WERI-Rb-1 (cell line): ENCODE data around the gene ROCK2.

Experiments
- DNase-seq: peaks from one replicate; pipeline ENCODE4 v3.0.0-alpha.2; 2020
- H3K27ac ChIP-seq: fragments of 250-450 bp; sonication (Bioruptor Pico); 2 replicates; pipeline ENCODE4 v1.5.1; 2020; ENCODE audit warnings: mild to moderate bottlenecking, moderate library complexity
- H3K27me3 ChIP-seq: fragments of 250-450 bp; sonication (Bioruptor Pico); 2 replicates; pipeline ENCODE4 v1.5.1; 2021; ENCODE audit warnings: mild to moderate bottlenecking, low read depth, moderate library complexity; ENCODE audit not compliant: insufficient read depth, severe bottlenecking
- H3K36me3 ChIP-seq: fragments of 250-450 bp; sonication (Bioruptor Pico); 2 replicates; pipeline ENCODE4 v1.5.1; 2020; ENCODE audit warnings: mild to moderate bottlenecking, moderate library complexity
- H3K4me3 ChIP-seq: 2 replicates; pipeline ENCODE4 v1.5.1; 2011; ENCODE audit warnings: low read depth, mild to moderate bottlenecking, control low read depth, low read length
- H3K9me3 ChIP-seq: fragments of 250-450 bp; sonication (Bioruptor Pico); 2 replicates; pipeline ENCODE4 v1.5.1; 2021; ENCODE audit warnings: mild to moderate bottlenecking, moderate library complexity; ENCODE audit not compliant: severe bottlenecking
- CTCF ChIP-seq: IDR thresholded peaks from 2 replicates; pipeline ENCODE4 v1.5.1; 2011; ENCODE audit warnings: low read depth, mild to moderate bottlenecking, control low read depth, inconsistent platforms, low read length

ROCK2 gene

GRCh38 chr2:11365096-11365879 is 20.9 kb upstream of the ROCK2 start:
- no peak overlapping the region for H3K4me3 ChIP-seq
- peak overlapping the region; percentile 75 for H3K27ac ChIP-seq
- peak; percentile 91 for DNase-seq
- H3K27me3 ChIP-seq = no peaks in the 10 kb centered on the region
- H3K9me3 ChIP-seq = no peaks in the 10 kb centered on the region
- H3K36me3 ChIP-seq = no peaks in the 10 kb centered on the region
- no peak for TF ChIP-seq CTCF

GRCh38 chr2:11364565-11364887 is 20.1 kb upstream of the ROCK2 start:
- TF ChIP-seq CTCF = no peak

GRCh38 chr2:11363868-11364564 is 19.6 kb upstream of the ROCK2 start:
- Histone ChIP-seq H3K4me3 (no peak overlapping the region), H3K27ac (peak overlapping the region; percentile 75; the same call in 1 of the 2 replicates), H3K27me3 (no peaks in the 10 kb centered on the region), H3K9me3 (no peaks in the 10 kb centered on the region), H3K36me3 (no peaks in the 10 kb centered on the region)
- no peak for TF ChIP-seq CTCF
- DNase-seq = no peak

More at GRCh38 chr2:11364565-11364887, 20.1 kb upstream of the ROCK2 start:
- Histone ChIP-seq H3K4me3 (no peak overlapping the region), H3K36me3 (no peaks in the 10 kb centered on the region), H3K9me3 (no peaks in the 10 kb centered on the region), H3K27me3 (no peaks in the 10 kb centered on the region), H3K27ac (peak overlapping the region; percentile 75)
- DNase-seq = no peak

- DNase-seq = no peak
- no peak for TF ChIP-seq CTCF
- no peak overlapping the region for H3K4me3 ChIP-seq
- H3K27ac ChIP-seq = no peak overlapping the region
- H3K36me3 ChIP-seq = no peaks in the 10 kb centered on the region
- no peaks in the 10 kb centered on the region for H3K9me3 ChIP-seq
- no peaks in the 10 kb centered on the region for H3K27me3 ChIP-seq
Measured at GRCh38 chr2:11359865-11360264, 15.4 kb upstream of the ROCK2 start.

GRCh38 chr2:11357428-11357972 is 13.1 kb upstream of the ROCK2 start:
- Histone ChIP-seq H3K27me3 (no peaks in the 10 kb centered on the region), H3K27ac (no peak overlapping the region), H3K9me3 (no peaks in the 10 kb centered on the region), H3K4me3 (no peak overlapping the region), H3K36me3 (no peaks in the 10 kb centered on the region)
- no peak for TF ChIP-seq CTCF
- no peak for DNase-seq
